K562 (cell line): Measurements from ENCODE around the gene MARS1. TPM values are rescaled to one million over a fixed set of nuclear protein-coding genes. Genes with fewer than 3 reads are reported as not detected.

ENCODE experiments used
- BRD9 ChIP-seq: fragments of 450-650 bp; IDR thresholded peaks from 2 replicates; pipeline ENCODE4 v1.6.1; 2018; ENCODE audit warnings: low read depth; ENCODE audit not compliant: partially characterized antibody
- CLOCK ChIP-seq: fragments of 250-450 bp; sonication (Bioruptor Pico); IDR thresholded peaks from 2 replicates; pipeline ENCODE4 v1.4.0; 2020; ENCODE audit warnings: mild to moderate bottlenecking, moderate library complexity, borderline replicate concordance
- CTCFL ChIP-seq: IDR thresholded peaks from 2 replicates; pipeline ENCODE4 v1.6.1; 2011; ENCODE audit warnings: borderline replicate concordance, low read depth, mild to moderate bottlenecking, moderate library complexity, low read length; ENCODE audit not compliant: insufficient read depth, poor library complexity, severe bottlenecking
- ESRRB ChIP-seq: fragments of 250-450 bp; sonication (Bioruptor Pico); IDR thresholded peaks from 2 replicates; pipeline ENCODE4 v1.5.0; 2020; ENCODE audit warnings: mild to moderate bottlenecking, moderate library complexity, borderline replicate concordance
- HIVEP1 ChIP-seq: fragments of 250-450 bp; sonication (Bioruptor Pico); IDR thresholded peaks from 2 replicates; pipeline ENCODE4 v1.4.0; 2020; ENCODE audit warnings: mild to moderate bottlenecking
- HMG20B ChIP-seq: fragments of 250-450 bp; sonication (Bioruptor Pico); IDR thresholded peaks from 2 replicates; pipeline ENCODE4 v1.5.0; 2021; ENCODE audit warnings: mild to moderate bottlenecking
- HOXB6 ChIP-seq: fragments of 250-450 bp; sonication (Bioruptor Pico); IDR thresholded peaks from 2 replicates; pipeline ENCODE4 v1.5.1; 2022; ENCODE audit warnings: mild to moderate bottlenecking, borderline replicate concordance
- KLF10 ChIP-seq: fragments of 250-450 bp; sonication (Bioruptor Pico); IDR thresholded peaks from 2 replicates; pipeline ENCODE4 v1.6.1; 2021; ENCODE audit warnings: matching md5 sums
- MAZ ChIP-seq, 2 experiments: fragments of 450-650 bp in 1 of 2; sonication (generic) in 1 of 2; formaldehyde crosslinking; IDR thresholded peaks in 1 of 2; conservative IDR thresholded peaks in 1 of 2; 2 replicates each; pipeline versions ENCODE4 v1.4.0 to v1.5.0; 2020; ENCODE audit warnings: mild to moderate bottlenecking in 1 of 2, missing genetic modification reagents in 1 of 2
- NR2F6 ChIP-seq: fragments of 450-650 bp; formaldehyde crosslinking; IDR thresholded peaks from 2 replicates; pipeline ENCODE4 v1.4.0; 2020; ENCODE audit warnings: mild to moderate bottlenecking
- PTBP1 ChIP-seq: fragments of 200-400 bp; formaldehyde crosslinking; IDR thresholded peaks from 2 replicates; pipeline ENCODE4 v1.6.1; 2017; ENCODE audit warnings: low read depth, low read length
- PURB ChIP-seq: sonication (generic); formaldehyde crosslinking; IDR thresholded peaks from 2 replicates; pipeline ENCODE4 v1.9.0; 2021; ENCODE audit warnings: low read depth, mild to moderate bottlenecking, missing genetic modification reagents
- STAT5A ChIP-seq: IDR thresholded peaks from 2 replicates; pipeline ENCODE4 v1.6.1; 2012; ENCODE audit warnings: low read length, inconsistent platforms, borderline replicate concordance
- TCF7L2 ChIP-seq: fragments of 150-350 bp; IDR thresholded peaks from 2 replicates; pipeline ENCODE4 v1.6.1; 2016; ENCODE audit warnings: low read depth, mild to moderate bottlenecking, low read length, moderate library complexity
- THAP7 ChIP-seq: fragments of 250-450 bp; sonication (Bioruptor Pico); IDR thresholded peaks from 2 replicates; pipeline ENCODE4 v1.5.0; 2021
- YBX1 ChIP-seq: fragments of 450-650 bp; IDR thresholded peaks from 2 replicates; pipeline ENCODE4 v1.7.1; 2016; ENCODE audit warnings: mild to moderate bottlenecking
- ZFPM2 ChIP-seq: fragments of 250-450 bp; sonication (Bioruptor Pico); IDR thresholded peaks from 2 replicates; pipeline ENCODE4 v1.5.1; 2022; ENCODE audit warnings: mild to moderate bottlenecking
- ZNF449 ChIP-seq: fragments of 250-450 bp; sonication (Bioruptor Pico); IDR thresholded peaks from 2 replicates; pipeline ENCODE4 v1.8.0; 2022; ENCODE audit warnings: moderate library complexity, mild to moderate bottlenecking, inconsistent platforms
- ZNF583 ChIP-seq: fragments of 250-450 bp; sonication (Bioruptor Pico); IDR thresholded peaks from 2 replicates; pipeline ENCODE4 v1.4.0; 2020
- ZNF699 ChIP-seq: fragments of 250-450 bp; sonication (Bioruptor Pico); IDR thresholded peaks from 2 replicates; pipeline ENCODE4 v1.8.0; 2021; ENCODE audit warnings: mild to moderate bottlenecking, moderate library complexity; ENCODE audit not compliant: insufficient replicate concordance
- ZNF766 ChIP-seq: fragments of 200-800 bp; sonication (Bioruptor generic); conservative IDR thresholded peaks from 2 replicates; pipeline ENCODE4 v1.6.1; 2016; ENCODE audit warnings: missing genetic modification characterization, missing compliant biosample characterization
- polyA plus RNA-seq, 8 experiments: library from polyadenylated mRNA; depleted of rRNA in 4 of 8; stranded (reverse) in 5 of 8; unstranded in 3 of 8; fragments of >200 nt; fragmentation: Nextera tagmentation in 2 of 8; fragmentation: Illumina TruSeq in 1 of 8; extraction: Ambion mirVana in 2 of 8; extraction: Trizol in 1 of 8; gene quantifications; 2 replicates each; pipeline versions ENCODE4 v1.2.1 to v1.2.3, GENCODE V29; 2011 to 2014; ENCODE audit warnings: inconsistent platforms in 1 of 8, missing spikeins in 1 of 8
- total RNA-seq, 7 experiments: library from RNA; depleted of rRNA in 6 of 7; stranded (reverse); fragments of >200 nt in 6 of 7; fragmentation: Illumina TruSeq in 2 of 7; extraction: Trizol in 2 of 7; gene quantifications; 2 replicates each; pipeline versions ENCODE4 v1.2.1 to v1.2.3, GENCODE V29; 2011 to 2021; ENCODE audit warnings: low replicate concordance in 1 of 7

MARS1 gene
- total and polyA plus RNA-seq, 9 of the 15 experiments (the other 6 are each of a cell fraction or from before 2014, with no cell fraction given): 117 to 382 (median 220) TPM

- TF ChIP-seq CLOCK (CRISPR knock-in tag): no peak
- no peak for TF ChIP-seq BRD9
- TF ChIP-seq ZFPM2: no peak
- no peak for TF ChIP-seq ESRRB (CRISPR knock-in tag)
- no peak for TF ChIP-seq TCF7L2
- TF ChIP-seq NR2F6 (CRISPR knock-in tag): peak; percentile 26; the same call in 1 of the 2 replicates
- no peak for TF ChIP-seq PTBP1
- TF ChIP-seq ZNF766 (CRISPR knock-in tag): peak; percentile 24; the same call in 1 of the 2 replicates
- TF ChIP-seq CTCFL: no peak
- TF ChIP-seq STAT5A: no peak
- peak; percentile 61; the same call in 1 of the 2 replicates for TF ChIP-seq HMG20B (CRISPR knock-in tag)
- TF ChIP-seq KLF10 (CRISPR knock-in tag): 0 out of 2 replicates have a peak, but pooled peaks have one; percentile 15
- no peak; a peak in 2 of 4 replicates for TF ChIP-seq MAZ (CRISPR knock-in tag; conservative IDR thresholded peaks at IDR 0.05 in 1 of 2, IDR thresholded peaks at IDR 0.05 in 1 of 2)
- no peak for TF ChIP-seq YBX1
- no peak for TF ChIP-seq PURB (CRISPR knock-in tag)
- TF ChIP-seq ZNF699: no peak
- TF ChIP-seq HOXB6 (CRISPR knock-in tag): peak; percentile 49; the same call in 1 of the 2 replicates
- TF ChIP-seq ZNF583 (CRISPR knock-in tag): no peak
- TF ChIP-seq ZNF449 (CRISPR knock-in tag): no peak
- TF ChIP-seq THAP7 (CRISPR knock-in tag): peak; percentile 76; the same call in 1 of the 2 replicates
- TF ChIP-seq HIVEP1 (CRISPR knock-in tag): no peak
Observed at GRCh38 chr12:57520053-57520818, 32.4 kb downstream of the MARS1 start, which contains the start of gene DDIT3 (continued).
